K562 treated with DMSO at 1 percent for 12 hours (cell line): ENCODE data around the gene MYPN. TPM values are rescaled to one million over a fixed set of nuclear protein-coding genes. Genes with fewer than 3 reads are reported as not detected.

Experiments
- total RNA-seq: library from RNA; unstranded; fragments of 300-600 nt; gene quantifications from 2 replicates; pipeline ENCODE4 v1.2.3, GENCODE V29; 2022; ENCODE audit not compliant: insufficient read depth

MYPN gene, protein sequence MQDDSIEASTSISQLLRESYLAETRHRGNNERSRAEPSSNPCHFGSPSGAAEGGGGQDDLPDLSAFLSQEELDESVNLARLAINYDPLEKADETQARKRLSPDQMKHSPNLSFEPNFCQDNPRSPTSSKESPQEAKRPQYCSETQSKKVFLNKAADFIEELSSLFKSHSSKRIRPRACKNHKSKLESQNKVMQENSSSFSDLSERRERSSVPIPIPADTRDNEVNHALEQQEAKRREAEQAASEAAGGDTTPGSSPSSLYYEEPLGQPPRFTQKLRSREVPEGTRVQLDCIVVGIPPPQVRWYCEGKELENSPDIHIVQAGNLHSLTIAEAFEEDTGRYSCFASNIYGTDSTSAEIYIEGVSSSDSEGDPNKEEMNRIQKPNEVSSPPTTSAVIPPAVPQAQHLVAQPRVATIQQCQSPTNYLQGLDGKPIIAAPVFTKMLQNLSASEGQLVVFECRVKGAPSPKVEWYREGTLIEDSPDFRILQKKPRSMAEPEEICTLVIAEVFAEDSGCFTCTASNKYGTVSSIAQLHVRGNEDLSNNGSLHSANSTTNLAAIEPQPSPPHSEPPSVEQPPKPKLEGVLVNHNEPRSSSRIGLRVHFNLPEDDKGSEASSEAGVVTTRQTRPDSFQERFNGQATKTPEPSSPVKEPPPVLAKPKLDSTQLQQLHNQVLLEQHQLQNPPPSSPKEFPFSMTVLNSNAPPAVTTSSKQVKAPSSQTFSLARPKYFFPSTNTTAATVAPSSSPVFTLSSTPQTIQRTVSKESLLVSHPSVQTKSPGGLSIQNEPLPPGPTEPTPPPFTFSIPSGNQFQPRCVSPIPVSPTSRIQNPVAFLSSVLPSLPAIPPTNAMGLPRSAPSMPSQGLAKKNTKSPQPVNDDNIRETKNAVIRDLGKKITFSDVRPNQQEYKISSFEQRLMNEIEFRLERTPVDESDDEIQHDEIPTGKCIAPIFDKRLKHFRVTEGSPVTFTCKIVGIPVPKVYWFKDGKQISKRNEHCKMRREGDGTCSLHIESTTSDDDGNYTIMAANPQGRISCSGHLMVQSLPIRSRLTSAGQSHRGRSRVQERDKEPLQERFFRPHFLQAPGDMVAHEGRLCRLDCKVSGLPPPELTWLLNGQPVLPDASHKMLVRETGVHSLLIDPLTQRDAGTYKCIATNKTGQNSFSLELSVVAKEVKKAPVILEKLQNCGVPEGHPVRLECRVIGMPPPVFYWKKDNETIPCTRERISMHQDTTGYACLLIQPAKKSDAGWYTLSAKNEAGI (N-terminal part only)
- not detected in 2 replicates for total RNA-seq

DNA sequence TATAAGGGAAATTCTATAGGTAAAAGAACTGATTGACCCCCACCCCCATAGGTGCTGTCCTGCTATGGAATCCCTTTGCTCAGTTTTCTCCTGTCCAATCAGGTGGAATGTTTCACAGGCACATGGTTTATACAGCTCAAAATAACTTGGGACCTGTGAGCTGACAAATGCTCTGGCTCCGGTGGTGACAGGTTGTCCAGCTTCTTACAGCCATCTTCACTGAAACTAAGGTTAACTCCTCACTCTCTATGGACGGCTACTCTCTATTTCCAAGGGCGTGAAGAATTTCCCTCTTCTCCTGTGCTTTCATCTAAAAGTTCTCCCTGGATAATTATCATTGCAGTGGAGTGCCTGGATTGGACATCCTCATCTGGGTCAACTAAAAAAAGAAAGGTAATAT is at the start of gene MYPN:
Gene MYPN (plus strand): TSS at position 158 of the 400 bp plus-strand sequence. CDS start 11,951 bp downstream, outside the sequence.

DNA sequence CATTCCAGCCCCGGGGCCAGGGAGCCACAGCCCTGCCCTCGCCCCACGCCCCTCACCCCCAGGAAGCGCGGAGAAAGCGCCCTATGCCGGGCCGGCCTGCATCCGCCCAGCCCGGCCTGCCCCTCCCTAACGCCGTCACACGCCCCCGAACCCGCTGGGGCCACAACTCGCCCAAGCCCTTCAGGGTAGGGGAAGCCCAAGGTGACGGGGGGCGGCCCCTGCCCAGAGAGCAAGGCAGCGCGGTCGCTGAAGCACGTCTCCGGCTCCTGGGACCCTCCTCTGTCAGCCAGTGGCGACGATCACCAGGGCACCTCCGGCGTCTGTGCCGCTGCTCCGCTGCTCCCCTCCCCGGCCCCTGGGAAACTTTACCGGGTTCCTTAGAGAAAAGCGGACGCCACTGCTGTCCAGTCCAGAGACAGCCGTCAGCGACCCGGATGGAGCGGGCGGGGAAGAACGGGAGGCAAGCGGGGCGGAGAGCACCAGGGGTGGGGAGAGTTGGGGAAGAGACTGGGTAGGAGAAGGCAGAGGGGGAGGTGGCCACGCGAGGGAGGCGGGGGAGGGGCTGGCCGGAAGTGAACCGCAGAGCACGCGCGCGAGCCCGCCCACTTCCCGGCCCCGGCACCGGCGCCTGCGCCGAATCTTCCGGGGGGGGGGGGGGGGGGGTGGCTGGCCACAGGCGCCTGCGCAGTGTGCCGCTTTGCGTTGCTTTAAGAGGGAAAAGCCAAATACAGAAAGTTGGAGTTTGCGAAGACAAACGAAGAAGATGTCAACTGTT is 34.3 kb upstream of the MYPN start, which contains the start of gene HERC4:
Gene HERC4 (minus strand): TSS at position 509 of the 775 bp plus-strand sequence. CDS start 2,175 bp downstream, outside the sequence.

GRCh38 chr10:68231817-68232251 is 122.5 kb downstream of the MYPN start, which contains the start of gene ATOH7:
ATOH7 (minus strand) TSS chr10:68232113; CDS start chr10:68231677, 436 bp downstream.

Other genes with a start within 250 kb of the MYPN start
- 7.5 and 21.7 TPM in 2 replicates for gene SIRT1, start 224.8 kb upstream of the MYPN start, total RNA-seq
- gene HERC4, start 34.2 kb upstream of the MYPN start, total RNA-seq = 10.6 and 29.7 TPM in 2 replicates
- not detected in 2 replicates for gene ATOH7, start 122.6 kb downstream of the MYPN start, total RNA-seq
- gene HNRNPH3, start 222.6 kb downstream of the MYPN start, total RNA-seq = 61.7 and 120 TPM in 2 replicates
- 0.64 and 3.5 TPM in 2 replicates for gene PBLD, start 223.4 kb downstream of the MYPN start, total RNA-seq